ENCODE results near the gene BAIAP2L2.
"Not testable (repeated sequence)": the region's sequence is repeated elsewhere in the genome, so short reads cannot be mapped to it uniquely, and the experiment has no call there.

The BAIAP2L2 gene

DNA sequence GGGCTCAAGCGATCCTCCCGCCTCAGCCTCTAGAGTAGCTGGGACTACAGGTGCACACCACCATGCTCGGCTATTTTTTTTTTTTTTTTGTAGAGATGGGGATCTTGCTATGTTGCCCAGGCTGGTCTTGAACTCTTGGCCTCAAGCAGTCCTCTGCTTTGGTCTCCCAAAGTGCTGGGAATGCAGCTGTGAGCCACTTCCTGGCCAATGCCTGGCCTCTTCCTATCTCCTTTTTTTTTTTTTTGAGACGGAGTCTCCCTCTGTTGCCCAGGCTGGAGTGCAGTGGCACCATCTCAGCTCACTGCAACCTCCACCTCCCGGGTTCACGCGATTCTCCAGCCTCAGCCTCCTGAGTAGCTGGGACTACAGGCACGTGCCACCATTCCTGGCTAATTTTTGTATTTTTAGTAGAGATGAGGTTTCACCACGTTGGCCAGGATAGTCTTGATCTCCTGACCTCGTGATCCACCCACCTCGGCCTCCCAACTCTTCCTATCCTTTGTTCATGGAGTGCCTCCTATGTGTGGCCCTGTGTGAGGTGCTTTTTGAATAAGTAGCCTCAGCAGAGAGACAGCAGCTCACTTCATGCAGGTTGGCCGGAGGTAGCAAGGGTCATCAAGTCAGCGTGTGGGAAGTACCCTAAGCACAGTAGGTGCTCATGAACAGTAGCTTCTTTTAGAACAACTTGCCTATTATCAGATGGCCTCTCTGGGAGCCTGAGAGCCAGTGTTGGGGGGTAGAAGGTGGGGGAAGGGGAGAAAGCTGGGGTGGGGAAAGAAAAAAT lies 72.9 kb downstream of the BAIAP2L2 start:
- H3K23ac ChIP-seq (ENCODE audit: low read depth, low read length, poor library complexity); H4K91ac ChIP-seq (ENCODE audit: low read depth, low read length, poor library complexity); H2AFZ ChIP-seq (ENCODE audit: low read length); H3K4me3 ChIP-seq (ENCODE audit: low read length in 2 of 2); H3K14ac ChIP-seq (ENCODE audit: low read length); H3K4me2 ChIP-seq (ENCODE audit: insufficient read depth, low read length, poor library complexity, severe bottlenecking); H3K36me3 ChIP-seq (replicated peaks in 1 of 2; ENCODE audit: control insufficient read depth in 2 of 2, insufficient read depth in 2 of 2, low read length in 2 of 2); H2AK5ac ChIP-seq (ENCODE audit: low read depth, low read length); H3K79me1 ChIP-seq (ENCODE audit: low read depth, low read length); DNase-seq (ENCODE audit: low spot score); H2BK12ac ChIP-seq (ENCODE audit: low read length); H3K27ac ChIP-seq (replicated peaks; ENCODE audit: low read length); H2BK5ac ChIP-seq (ENCODE audit: low read length); H2BK120ac ChIP-seq (ENCODE audit: low read depth, low read length); H3K9me3 ChIP-seq (replicated peaks in 1 of 2; ENCODE audit: control insufficient read depth in 2 of 2, insufficient read depth in 1 of 2, low read depth in 1 of 2, low read length in 2 of 2); H3K4ac ChIP-seq (ENCODE audit: low read length); H3K9ac ChIP-seq (ENCODE audit: low read depth, low read length, poor library complexity); H2BK15ac ChIP-seq (ENCODE audit: low read length); H4K8ac ChIP-seq (ENCODE audit: low read depth, low read length); H3K27me3 ChIP-seq (ENCODE audit: control insufficient read depth in 3 of 3, insufficient read depth in 3 of 3, low read depth in 1 of 3, low read length in 3 of 3): not testable (repeated sequence)
- H3K4me1 ChIP-seq (ENCODE audit: control insufficient read depth in 2 of 2, insufficient read depth in 1 of 2, low read depth in 1 of 2, low read length in 2 of 2), result peaks cover 28 to 36% of the 10 kb centered on the region in 2 donors
- peak overlapping the region; percentile 4 for H3K18ac ChIP-seq (ENCODE audit: low read length)
- WGBS, 2 donors (ENCODE audit: extremely low coverage in 2 of 2, insufficient read length in 2 of 2, insufficient replicate concordance in 1 of 2), result no CpG with 5 or more reads among the region's 13 CpGs

DNA sequence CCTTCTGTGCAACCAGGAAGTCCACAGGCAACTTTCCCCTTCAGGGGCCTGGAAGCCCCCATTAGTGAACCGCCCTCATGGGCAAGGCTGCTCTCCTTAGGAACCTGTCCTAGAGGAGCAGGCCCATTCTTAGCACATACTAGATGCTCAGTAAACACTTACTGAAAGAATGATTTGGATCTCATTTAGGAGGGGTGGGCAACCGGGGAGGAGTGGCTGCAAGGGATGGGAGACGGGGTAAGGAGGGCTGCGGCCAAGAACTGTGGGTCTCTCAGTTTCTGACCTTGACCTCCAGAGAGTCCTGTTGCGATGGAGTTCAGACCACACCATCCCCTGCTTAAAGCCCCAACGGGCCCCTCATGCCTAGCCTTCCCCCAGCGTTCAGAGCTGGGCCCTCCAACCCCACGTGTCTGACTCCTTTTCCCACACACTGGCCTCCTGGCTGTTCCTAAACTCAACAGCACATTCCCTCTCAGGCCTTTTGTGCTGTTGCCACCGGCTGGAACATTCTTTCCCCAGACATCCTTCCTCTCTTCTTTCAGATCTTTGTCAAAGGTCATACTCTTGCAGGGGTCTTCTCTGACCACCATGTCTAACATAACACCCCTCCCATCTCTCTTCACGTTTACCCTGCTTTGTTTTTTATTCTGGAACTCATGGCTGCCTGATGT lies 74.0 kb downstream of the BAIAP2L2 start:
- Histone ChIP-seq H3K79me1 (ENCODE audit: low read depth, low read length) (no peaks in the 10 kb centered on the region), H2BK120ac (ENCODE audit: low read depth, low read length) (peak overlapping the region; percentile 27), H3K4ac (ENCODE audit: low read length) (no peak overlapping the region), H3K4me1 (ENCODE audit: control insufficient read depth in 2 of 2, insufficient read depth in 1 of 2, low read depth in 1 of 2, low read length in 2 of 2) (peaks cover 31 to 38% of the 10 kb centered on the region in 2 donors), H2BK15ac (ENCODE audit: low read length) (peak overlapping the region; percentile 5), H3K4me2 (ENCODE audit: insufficient read depth, low read length, poor library complexity, severe bottlenecking) (no peak overlapping the region), H2AK5ac (ENCODE audit: low read depth, low read length) (peak overlapping the region; percentile 31), H2BK5ac (ENCODE audit: low read length) (no peak overlapping the region), H2BK12ac (ENCODE audit: low read length) (no peak overlapping the region), H3K36me3 (replicated peaks in 1 of 2; ENCODE audit: control insufficient read depth in 2 of 2, insufficient read depth in 2 of 2, low read length in 2 of 2) (no peaks in the 10 kb centered on the region), H3K9ac (ENCODE audit: low read depth, low read length, poor library complexity) (no peak overlapping the region), H3K4me3 (ENCODE audit: low read length in 2 of 2) (no peak overlapping the region), H3K27ac (replicated peaks; ENCODE audit: low read length) (no peak overlapping the region), H3K23ac (ENCODE audit: low read depth, low read length, poor library complexity) (no peak overlapping the region), H2AFZ (ENCODE audit: low read length) (peak overlapping the region; percentile 76), H4K91ac (ENCODE audit: low read depth, low read length, poor library complexity) (no peak overlapping the region), H4K8ac (ENCODE audit: low read depth, low read length) (no peak overlapping the region), H3K18ac (ENCODE audit: low read length) (peak overlapping the region; percentile 46), H3K9me3 (replicated peaks in 1 of 2; ENCODE audit: control insufficient read depth in 2 of 2, insufficient read depth in 1 of 2, low read depth in 1 of 2, low read length in 2 of 2) (no peaks in the 10 kb centered on the region), H3K14ac (ENCODE audit: low read length) (no peak overlapping the region), H3K27me3 (ENCODE audit: control insufficient read depth in 3 of 3, insufficient read depth in 3 of 3, low read depth in 1 of 3, low read length in 3 of 3) (no peaks in the 10 kb centered on the region)
- no CpG with 5 or more reads among the region's 10 CpGs for WGBS, 2 donors (ENCODE audit: extremely low coverage in 2 of 2, insufficient read length in 2 of 2, insufficient replicate concordance in 1 of 2)
- DNase-seq (ENCODE audit: low spot score), result no peak

DNA sequence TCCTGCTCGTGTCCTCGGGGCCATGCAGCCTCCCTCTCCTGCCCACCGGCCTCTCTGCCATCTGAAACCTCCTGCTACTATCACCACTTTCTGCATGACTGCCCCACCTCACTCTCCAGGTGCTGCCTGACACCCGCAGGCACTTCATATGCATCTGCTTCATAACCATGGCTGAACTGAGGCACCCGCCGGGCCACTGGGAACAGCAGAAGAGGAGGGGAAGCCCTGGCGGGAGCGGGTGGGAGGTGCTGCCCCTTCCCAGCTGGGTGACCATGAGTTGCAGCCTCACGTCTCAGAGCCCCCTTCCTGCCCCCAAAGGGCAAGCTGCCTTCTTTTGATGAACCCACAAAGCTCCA lies 75.0 kb downstream of the BAIAP2L2 start:
- no CpG with 5 or more reads among the region's 9 CpGs for WGBS, 2 donors (ENCODE audit: extremely low coverage in 2 of 2, insufficient read length in 2 of 2, insufficient replicate concordance in 1 of 2)
- Histone ChIP-seq H3K4me3 (ENCODE audit: low read length in 2 of 2) (no peak overlapping the region), H2BK15ac (ENCODE audit: low read length) (peak overlapping the region; percentile 8), H3K79me1 (ENCODE audit: low read depth, low read length) (no peaks in the 10 kb centered on the region), H3K9me3 (replicated peaks in 1 of 2; ENCODE audit: control insufficient read depth in 2 of 2, insufficient read depth in 1 of 2, low read depth in 1 of 2, low read length in 2 of 2) (no peaks in the 10 kb centered on the region), H3K9ac (ENCODE audit: low read depth, low read length, poor library complexity) (no peak overlapping the region), H3K4me2 (ENCODE audit: insufficient read depth, low read length, poor library complexity, severe bottlenecking) (no peak overlapping the region), H4K91ac (ENCODE audit: low read depth, low read length, poor library complexity) (peak overlapping the region; percentile 67), H2AK5ac (ENCODE audit: low read depth, low read length) (peak overlapping the region; percentile 99), H4K8ac (ENCODE audit: low read depth, low read length) (no peak overlapping the region), H2BK120ac (ENCODE audit: low read depth, low read length) (peak overlapping the region; percentile 89), H2BK5ac (ENCODE audit: low read length) (peak overlapping the region; percentile 4), H2BK12ac (ENCODE audit: low read length) (peak overlapping the region; percentile 79), H2AFZ (ENCODE audit: low read length) (no peak overlapping the region), H3K36me3 (replicated peaks in 1 of 2; ENCODE audit: control insufficient read depth in 2 of 2, insufficient read depth in 2 of 2, low read length in 2 of 2) (no peaks in the 10 kb centered on the region), H3K23ac (ENCODE audit: low read depth, low read length, poor library complexity) (no peak overlapping the region), H3K27me3 (ENCODE audit: control insufficient read depth in 3 of 3, insufficient read depth in 3 of 3, low read depth in 1 of 3, low read length in 3 of 3) (no peaks in the 10 kb centered on the region), H3K14ac (ENCODE audit: low read length) (no peak overlapping the region), H3K4ac (ENCODE audit: low read length) (no peak overlapping the region), H3K18ac (ENCODE audit: low read length) (peak overlapping the region; percentile 87), H3K27ac (replicated peaks; ENCODE audit: low read length) (no peak overlapping the region), H3K4me1 (ENCODE audit: control insufficient read depth in 2 of 2, insufficient read depth in 1 of 2, low read depth in 1 of 2, low read length in 2 of 2) (peaks cover 39 to 43% of the 10 kb centered on the region in 2 donors)
- no peak for DNase-seq (ENCODE audit: low spot score)

Data from neuronal stem cell (in vitro differentiated cells).